HepG2 (cell line): ENCODE results near the gene DDX50. TPM values are rescaled to one million over a fixed set of nuclear protein-coding genes. Genes with fewer than 3 reads are reported as not detected.
A peak's percentile ranks its signal among the peaks of the same experiment; 100 is the strongest.

ENCODE experiments used
- BATF2 ChIP-seq: sonication (generic); formaldehyde crosslinking; IDR thresholded peaks from 2 replicates; pipeline ENCODE4 v1.8.0; 2022; ENCODE audit warnings: mild to moderate bottlenecking, missing genetic modification reagents, moderate library complexity
- GATAD1 ChIP-seq: IDR thresholded peaks from 2 replicates; pipeline ENCODE4 v1.6.1; 2016; ENCODE audit warnings: missing genetic modification reagents, missing compliant biosample characterization
- HNRNPLL ChIP-seq: fragments of 200-400 bp; formaldehyde crosslinking; IDR thresholded peaks from 2 replicates; pipeline ENCODE4 v1.6.1; 2017; ENCODE audit warnings: mild to moderate bottlenecking, low read depth, low read length; ENCODE audit not compliant: poor library complexity, severe bottlenecking
- IRF9 ChIP-seq: sonication (generic); formaldehyde crosslinking; IDR thresholded peaks from 2 replicates; pipeline ENCODE4 v1.8.0; 2022; ENCODE audit warnings: missing genetic modification reagents, mild to moderate bottlenecking, borderline replicate concordance
- LBX2 ChIP-seq: sonication (generic); formaldehyde crosslinking; IDR thresholded peaks from 2 replicates; pipeline ENCODE4 v1.5.0; 2020; ENCODE audit warnings: missing genetic modification reagents, mild to moderate bottlenecking, borderline replicate concordance
- MAFG ChIP-seq: sonication (generic); formaldehyde crosslinking; IDR thresholded peaks from 2 replicates; pipeline ENCODE4 v1.5.1; 2020; ENCODE audit warnings: mild to moderate bottlenecking, missing genetic modification reagents
- MAZ ChIP-seq, 2 experiments: sonication (generic) in 1 of 2; formaldehyde crosslinking in 1 of 2; IDR thresholded peaks; 2 replicates each; pipeline versions ENCODE4 v1.5.0 to v1.6.1; 2012 to 2020; ENCODE audit warnings: low read depth in 2 of 2, mild to moderate bottlenecking in 2 of 2, borderline replicate concordance in 1 of 2, improper control_type of control experiment in 1 of 2, low read length in 1 of 2, missing genetic modification reagents in 1 of 2, moderate library complexity in 1 of 2
- NCOR1 ChIP-seq: fragments of 200-600 bp; sonication (generic); IDR thresholded peaks from 2 replicates; pipeline ENCODE4 v1.7.0; 2017; ENCODE audit warnings: antibody characterized with exemption, low read length, borderline replicate concordance
- RBM22 ChIP-seq: fragments of 200-400 bp; formaldehyde crosslinking; optimal IDR thresholded peaks from 2 replicates; pipeline ENCODE3; 2017; ENCODE audit warnings: mild to moderate bottlenecking, low read length, moderate library complexity
- SKIL ChIP-seq: sonication (generic); formaldehyde crosslinking; IDR thresholded peaks from 2 replicates; pipeline ENCODE4 v1.8.0; 2022; ENCODE audit warnings: missing genetic modification reagents, mild to moderate bottlenecking, moderate library complexity, borderline replicate concordance
- SOX5 ChIP-seq: IDR thresholded peaks from 2 replicates; pipeline ENCODE4 v1.6.1; 2016; ENCODE audit warnings: borderline replicate concordance
- ZBTB4 ChIP-seq: sonication (generic); formaldehyde crosslinking; IDR thresholded peaks from 2 replicates; pipeline ENCODE4 v1.4.0; 2020; ENCODE audit warnings: missing genetic modification reagents, mild to moderate bottlenecking, borderline replicate concordance
- ZFP1 ChIP-seq: IDR thresholded peaks from 2 replicates; pipeline ENCODE4 v1.6.1; 2016
- ZNF18 ChIP-seq: sonication (generic); formaldehyde crosslinking; IDR thresholded peaks from 2 replicates; pipeline ENCODE4 v1.8.0; 2022; ENCODE audit warnings: mild to moderate bottlenecking, missing genetic modification reagents; ENCODE audit not compliant: insufficient replicate concordance
- ZNF20 ChIP-seq: sonication (generic); formaldehyde crosslinking; IDR thresholded peaks from 2 replicates; pipeline ENCODE4 v1.4.0; 2020; ENCODE audit warnings: mild to moderate bottlenecking, moderate library complexity, missing genetic modification reagents
- ZNF329 ChIP-seq: sonication (generic); formaldehyde crosslinking; IDR thresholded peaks from 2 replicates; pipeline ENCODE4 v1.9.0; 2021; ENCODE audit warnings: low read depth, mild to moderate bottlenecking, missing genetic modification reagents
- ZSCAN21 ChIP-seq: sonication (generic); formaldehyde crosslinking; IDR thresholded peaks from 2 replicates; pipeline ENCODE4 v1.8.0; 2022; ENCODE audit warnings: mild to moderate bottlenecking, missing genetic modification reagents, moderate library complexity, borderline replicate concordance
- polyA plus RNA-seq, 8 experiments: library from polyadenylated mRNA; depleted of rRNA in 3 of 8; stranded (reverse) in 7 of 8; unstranded in 1 of 8; fragments of >200 nt; fragmentation: Illumina TruSeq in 4 of 8; extraction: Trizol in 4 of 8; gene quantifications; 2 replicates each; pipeline versions ENCODE4 v1.2.1 to v1.2.3, GENCODE V29; 2011 to 2016; ENCODE audit warnings: low read depth in 4 of 8, missing spikeins in 1 of 8, mixed read lengths in 1 of 8; ENCODE audit not compliant: insufficient read depth in 1 of 8
- total RNA-seq, 5 experiments: library from RNA; depleted of rRNA; stranded (reverse); fragments of >200 nt; fragmentation: Illumina TruSeq; extraction: Trizol; gene quantifications; 2 replicates each; pipeline ENCODE4 v1.2.3, GENCODE V29; 2016; ENCODE audit warnings: low read depth in 1 of 5

Gene DDX50
- total and polyA plus RNA-seq, 2 of the 13 experiments (the other 11 are each of a cell fraction or from before 2014, with no cell fraction given) = 19.0 to 38.2 TPM

GRCh38 chr10:68955832-68956532 lies 54.9 kb downstream of the DDX50 start, which contains the start of gene DDX21 (continued):
- TF ChIP-seq MAFG (CRISPR knock-in tag) = no peak
- no peak for TF ChIP-seq ZNF20 (CRISPR knock-in tag)
- TF ChIP-seq RBM22 = peak; percentile 10
- TF ChIP-seq NCOR1 = peak; percentile 4; the same call in 1 of the 2 replicates
- TF ChIP-seq LBX2 (CRISPR knock-in tag) = 0 out of 2 replicates have a peak, but pooled peaks have one; percentile 51
- peak; percentile 23; the same call in 1 of the 2 replicates for TF ChIP-seq ZNF329 (CRISPR knock-in tag)
- peak; percentile 16; the same call in 1 of the 2 replicates for TF ChIP-seq ZSCAN21 (CRISPR knock-in tag)
- peak; percentile 96 for TF ChIP-seq GATAD1 (CRISPR knock-in tag)
- TF ChIP-seq ZNF18 = peak; percentile 43
- no peak for TF ChIP-seq BATF2 (CRISPR knock-in tag)
- TF ChIP-seq HNRNPLL = peak; percentile 90
- peak; percentile 71 for TF ChIP-seq ZFP1 (CRISPR knock-in tag)
- TF ChIP-seq MAZ (IDR thresholded peaks at IDR 0.05; ENCODE audit: borderline replicate concordance, low read depth, low read length) = peak; percentile 44; the same call in 1 of the 2 replicates
- no peak; the same call in 1 of the 2 replicates for TF ChIP-seq MAZ (CRISPR knock-in tag; IDR thresholded peaks at IDR 0.05; ENCODE audit: low read depth)
- TF ChIP-seq IRF9 (CRISPR knock-in tag) = peak; percentile 77; the same call in 1 of the 2 replicates
- peak; percentile 64 for TF ChIP-seq ZBTB4 (CRISPR knock-in tag)
- TF ChIP-seq SOX5 (CRISPR knock-in tag) = peak; percentile 28; the same call in 1 of the 2 replicates
- TF ChIP-seq SKIL (CRISPR knock-in tag) = no peak
